HG03457 (cell line): Measurements from ENCODE around the gene SAMD10.
"Not testable (repeated sequence)": the region's sequence is repeated elsewhere in the genome, so short reads cannot be mapped to it uniquely, and the experiment has no call there.

Source experiments
- ATAC-seq: cut with Tn5 transposase; IDR thresholded peaks from one replicate; pipeline ENCODE4 v1.9.1; 2021; ENCODE audit warnings: moderate number of reproducible peaks; ENCODE audit not compliant: unreplicated experiment

Gene SAMD10

GRCh38 chr20:64003960-64004725 is 24.7 kb upstream of the SAMD10 start:
- ATAC-seq, result no peak

- no peak for ATAC-seq
These were observed 22.2 kb upstream of the SAMD10 start for GRCh38 chr20:64001607-64002011.

- ATAC-seq, result no peak
These were observed 21.5 kb upstream of the SAMD10 start for GRCh38 chr20:64000906-64001305.

- no peak for ATAC-seq
These were observed 3.5 kb upstream of the SAMD10 start for GRCh38 chr20:63982937-63983336.

- peak; percentile 42 for ATAC-seq
These were observed 1.6 kb upstream of the SAMD10 start, which contains the start of gene PRPF6 for GRCh38 chr20:63980806-63981728. Gene PRPF6 (plus strand): TSS chr20:63981132. CDS start chr20:63981246, 114 bp downstream.

- ATAC-seq, result no peak
These were observed 919 bp upstream of the SAMD10 start for GRCh38 chr20:63980317-63980805.

GRCh38 chr20:63979229-63979556 is 249 bp downstream of the SAMD10 start:
- no peak for ATAC-seq

GRCh38 chr20:63978319-63979228 is 868 bp downstream of the SAMD10 start:
- ATAC-seq, result no peak

GRCh38 chr20:63977739-63978276 is 1.6 kb downstream of the SAMD10 start:
- no peak for ATAC-seq

GRCh38 chr20:63976980-63977738 is 2.3 kb downstream of the SAMD10 start:
- no peak for ATAC-seq

GRCh38 chr20:63976511-63976910 is 2.9 kb downstream of the SAMD10 start:
- ATAC-seq, result not testable (repeated sequence)

GRCh38 chr20:63974402-63975200 is 4.8 kb downstream of the SAMD10 start:
- no peak for ATAC-seq

- ATAC-seq, result no peak
These were observed 5.6 kb downstream of the SAMD10 start for GRCh38 chr20:63973636-63974401.

GRCh38 chr20:63973160-63973479 is 6.3 kb downstream of the SAMD10 start:
- ATAC-seq, result no peak

GRCh38 chr20:63972312-63973159 is 6.9 kb downstream of the SAMD10 start:
- ATAC-seq, result no peak

- ATAC-seq, result not testable (repeated sequence)
These were observed 7.5 kb downstream of the SAMD10 start for GRCh38 chr20:63971960-63972311.

GRCh38 chr20:63970714-63971431 is 8.6 kb downstream of the SAMD10 start:
- ATAC-seq, result no peak
